Glomerular endothelial cell (primary cell): ENCODE data around the gene CNOT2. TPM values are rescaled to one million over a fixed set of nuclear protein-coding genes. Genes with fewer than 3 reads are reported as not detected.

Experiments used
- total RNA-seq: library from RNA; depleted of rRNA; stranded (reverse); fragments of >200 nt; gene quantifications from 2 replicates; pipeline ENCODE4 v1.2.3, GENCODE V29; 2015

CNOT2 gene
- total RNA-seq, 1 donor from 2014 or later, result 108 TPM

Other genes starting within 250 kb of the CNOT2 start
- gene KCNMB4, start 122.9 kb downstream of the CNOT2 start, total RNA-seq, result 2.2 and 3.0 TPM in 2 replicates